ENCODE measurements around the gene COA4.

COA4 gene

GRCh38 chr11:73852049-73852448 is 24.6 kb downstream of the COA4 start:
- no peak for DNase-seq (ENCODE audit: extremely low read depth, insufficient read length)
- Histone ChIP-seq H3K27me3 (replicated peaks; ENCODE audit: control insufficient read depth, insufficient read depth, low read length) (no peaks in the 10 kb centered on the region), H3K4me3 (replicated peaks; ENCODE audit: low read depth, low read length) (no peak overlapping the region), H3K36me3 (ENCODE audit: control insufficient read depth, insufficient read depth, low read length) (no peaks in the 10 kb centered on the region)
- TF ChIP-seq, protein P1, sequence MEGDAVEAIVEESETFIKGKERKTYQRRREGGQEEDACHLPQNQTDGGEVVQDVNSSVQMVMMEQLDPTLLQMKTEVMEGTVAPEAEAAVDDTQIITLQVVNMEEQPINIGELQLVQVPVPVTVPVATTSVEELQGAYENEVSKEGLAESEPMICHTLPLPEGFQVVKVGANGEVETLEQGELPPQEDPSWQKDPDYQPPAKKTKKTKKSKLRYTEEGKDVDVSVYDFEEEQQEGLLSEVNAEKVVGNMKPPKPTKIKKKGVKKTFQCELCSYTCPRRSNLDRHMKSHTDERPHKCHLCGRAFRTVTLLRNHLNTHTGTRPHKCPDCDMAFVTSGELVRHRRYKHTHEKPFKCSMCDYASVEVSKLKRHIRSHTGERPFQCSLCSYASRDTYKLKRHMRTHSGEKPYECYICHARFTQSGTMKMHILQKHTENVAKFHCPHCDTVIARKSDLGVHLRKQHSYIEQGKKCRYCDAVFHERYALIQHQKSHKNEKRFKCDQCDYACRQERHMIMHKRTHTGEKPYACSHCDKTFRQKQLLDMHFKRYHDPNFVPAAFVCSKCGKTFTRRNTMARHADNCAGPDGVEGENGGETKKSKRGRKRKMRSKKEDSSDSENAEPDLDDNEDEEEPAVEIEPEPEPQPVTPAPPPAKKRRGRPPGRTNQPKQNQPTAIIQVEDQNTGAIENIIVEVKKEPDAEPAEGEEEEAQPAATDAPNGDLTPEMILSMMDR (IDR thresholded peaks at IDR 0.05; ENCODE audit: insufficient read depth, low read length, poor library complexity, severe bottlenecking): no peak

GRCh38 chr11:73851046-73851764 is 25.4 kb downstream of the COA4 start:
- no peak for DNase-seq (ENCODE audit: extremely low read depth, insufficient read length)
- Histone ChIP-seq H3K27me3 (replicated peaks; ENCODE audit: control insufficient read depth, insufficient read depth, low read length) (no peaks in the 10 kb centered on the region), H3K4me3 (replicated peaks; ENCODE audit: low read depth, low read length) (no peak overlapping the region), H3K36me3 (ENCODE audit: control insufficient read depth, insufficient read depth, low read length) (no peaks in the 10 kb centered on the region)
- TF ChIP-seq, protein P1 (IDR thresholded peaks at IDR 0.05; ENCODE audit: insufficient read depth, low read length, poor library complexity, severe bottlenecking): no peak

- Histone ChIP-seq H3K36me3 (ENCODE audit: control insufficient read depth, insufficient read depth, low read length) (no peaks in the 10 kb centered on the region), H3K27me3 (replicated peaks; ENCODE audit: control insufficient read depth, insufficient read depth, low read length) (no peaks in the 10 kb centered on the region), H3K4me3 (replicated peaks; ENCODE audit: low read depth, low read length) (no peak overlapping the region)
- no peak for DNase-seq (ENCODE audit: extremely low read depth, insufficient read length)
- TF ChIP-seq, protein P1 (IDR thresholded peaks at IDR 0.05; ENCODE audit: insufficient read depth, low read length, poor library complexity, severe bottlenecking): no peak
Measured at GRCh38 chr11:73839123-73839457, 37.6 kb downstream of the COA4 start.

GRCh38 chr11:73838443-73839122 is 38.1 kb downstream of the COA4 start:
- no peak for DNase-seq (ENCODE audit: extremely low read depth, insufficient read length)
- H3K4me3 ChIP-seq (replicated peaks; ENCODE audit: low read depth, low read length): no peak overlapping the region
- H3K27me3 ChIP-seq (replicated peaks; ENCODE audit: control insufficient read depth, insufficient read depth, low read length): no peaks in the 10 kb centered on the region
- no peaks in the 10 kb centered on the region for H3K36me3 ChIP-seq (ENCODE audit: control insufficient read depth, insufficient read depth, low read length)
- TF ChIP-seq, protein P1 (IDR thresholded peaks at IDR 0.05; ENCODE audit: insufficient read depth, low read length, poor library complexity, severe bottlenecking): no peak

DNA sequence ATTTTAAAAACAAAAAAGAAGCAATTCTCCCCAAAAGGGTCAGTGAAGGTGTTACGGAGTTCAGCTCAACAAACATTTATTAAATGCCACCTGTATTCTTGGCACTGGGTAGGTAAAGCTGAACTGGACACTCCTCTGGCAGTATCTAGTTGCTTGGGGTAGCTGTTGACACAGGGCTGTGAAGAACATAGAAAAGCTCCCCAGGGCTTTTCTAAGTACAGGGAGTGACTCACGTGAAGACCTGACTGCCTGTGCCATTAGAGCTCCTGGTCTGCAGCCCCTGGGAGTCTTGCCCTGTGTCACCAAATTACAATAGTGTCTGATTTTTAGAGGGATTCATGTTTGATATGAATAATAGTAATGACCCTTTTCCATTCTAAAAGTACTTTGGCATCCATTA is 43.6 kb downstream of the COA4 start:
- H3K4me3 ChIP-seq (replicated peaks; ENCODE audit: low read depth, low read length): no peak overlapping the region
- TF ChIP-seq, protein P1 (IDR thresholded peaks at IDR 0.05; ENCODE audit: insufficient read depth, low read length, poor library complexity, severe bottlenecking): no peak
- no peak for DNase-seq (ENCODE audit: extremely low read depth, insufficient read length)
- no peaks in the 10 kb centered on the region for H3K27me3 ChIP-seq (replicated peaks; ENCODE audit: control insufficient read depth, insufficient read depth, low read length)
- H3K36me3 ChIP-seq (ENCODE audit: control insufficient read depth, insufficient read depth, low read length): no peaks in the 10 kb centered on the region

Measured in GM06990 (cell line).